Measurements from ENCODE around the gene CFAP61. TPM values are rescaled to one million over a fixed set of nuclear protein-coding genes. Genes with fewer than 3 reads are reported as not detected.

CFAP61 gene
- total RNA-seq, 1 experiment from 2014 or later = 0.61 TPM

- no peak for DNase-seq (ENCODE audit: low spot score)
- no peak for ATAC-seq
- CTCF ChIA-PET = no interaction called here
- Mint-ChIP-seq H3K27ac (no peak overlapping the region), H3K9me3 (no peaks in the 10 kb centered on the region), H3K4me3 (no peak overlapping the region), H3K27me3 (ENCODE audit: low read depth) (no peaks in the 10 kb centered on the region), H3K36me3 (0 out of 2 replicates have a peak, but pooled peaks cover 8% of the 10 kb centered on the region), H3K4me1 (peaks cover 15% of the 10 kb centered on the region)
- POLR2A ChIA-PET = no interaction called here
- no peak for TF ChIP-seq FOXP1 (CRISPR knock-in tag; IDR thresholded peaks at IDR 0.05; ENCODE audit: borderline replicate concordance)
- TF ChIP-seq GRHL2 (CRISPR knock-in tag; IDR thresholded peaks at IDR 0.05; ENCODE audit: insufficient replicate concordance, severe bottlenecking) = no peak
- no peak for TF ChIP-seq ZNF532 (CRISPR knock-in tag; IDR thresholded peaks at IDR 0.05; ENCODE audit: borderline replicate concordance)
- TF ChIP-seq MYBL2 (CRISPR knock-in tag; IDR thresholded peaks at IDR 0.05) = no peak
- TF ChIP-seq ZSCAN18 (CRISPR knock-in tag; IDR thresholded peaks at IDR 0.05) = no peak
- no peak for TF ChIP-seq E2F5 (CRISPR knock-in tag; IDR thresholded peaks at IDR 0.05)
- TF ChIP-seq E2F1 (CRISPR knock-in tag; IDR thresholded peaks at IDR 0.05) = no peak
Observed at GRCh38 chr20:20393207-20394120, 341.1 kb downstream of the CFAP61 start.

- Mint-ChIP-seq H3K36me3 (0 out of 2 replicates have a peak, but pooled peaks cover 8% of the 10 kb centered on the region), H3K9me3 (no peaks in the 10 kb centered on the region), H3K27me3 (ENCODE audit: low read depth) (no peaks in the 10 kb centered on the region), H3K4me3 (no peak overlapping the region), H3K27ac (no peak overlapping the region), H3K4me1 (peaks cover 15% of the 10 kb centered on the region)
- DNase-seq (ENCODE audit: low spot score) (no peak), ATAC-seq (no peak)
- ChIA-PET POLR2A (interaction anchor here (0.7 kb wide), 1 partner anchor 244 kb away, joined by 7 read pairs; no protein-coding TSS in a partner anchor), CTCF (interaction anchor here (1.6 kb wide), 1 partner anchor 12 kb away, joined by 5 read pairs; no protein-coding TSS in a partner anchor)
- TF ChIP-seq IRF2 (CRISPR knock-in tag; IDR thresholded peaks at IDR 0.05; ENCODE audit: borderline replicate concordance, low read depth) (no peak), PREB (CRISPR knock-in tag; IDR thresholded peaks at IDR 0.05; ENCODE audit: borderline replicate concordance) (no peak), USF1 (CRISPR knock-in tag; IDR thresholded peaks at IDR 0.05) (no peak), CREM (CRISPR knock-in tag; IDR thresholded peaks at IDR 0.05) (no peak)
Observed at GRCh38 chr20:20395087-20395486, 342.8 kb downstream of the CFAP61 start.
